H9 (cell line): Measurements from ENCODE around the gene KRT34. TPM values are rescaled to one million over a fixed set of nuclear protein-coding genes. Genes with fewer than 3 reads are reported as not detected.

Experiments used
- DNase-seq: peaks from one replicate; pipeline ENCODE4 v3.0.0-alpha.2; 2017
- H2AFZ ChIP-seq: one replicate; pipeline ENCODE4 v1.6.1; 2013; ENCODE audit warnings: mild to moderate bottlenecking, low read length, control low read depth, moderate library complexity
- H2AK5ac ChIP-seq: 2 replicates; pipeline ENCODE4 v1.6.1; 2013; ENCODE audit warnings: low read length, control low read depth, mixed read lengths; ENCODE audit not compliant: insufficient read length
- H2BK120ac ChIP-seq: one replicate; pipeline ENCODE4 v1.6.1; 2013; ENCODE audit warnings: low read depth, mild to moderate bottlenecking, low read length, control low read depth, inconsistent platforms; ENCODE audit not compliant: poor library complexity, severe bottlenecking
- H2BK12ac ChIP-seq: 2 replicates; pipeline ENCODE4 v1.6.1; 2013; ENCODE audit warnings: low read length, control low read depth, mixed read lengths, low read depth; ENCODE audit not compliant: insufficient read length
- H2BK15ac ChIP-seq: 2 replicates; pipeline ENCODE4 v1.6.1; 2013; ENCODE audit warnings: low read depth, low read length, control low read depth
- H2BK20ac ChIP-seq: one replicate; pipeline ENCODE4 v1.6.1; 2013; ENCODE audit warnings: low read depth, mild to moderate bottlenecking, low read length, control low read depth, inconsistent platforms; ENCODE audit not compliant: poor library complexity, severe bottlenecking
- H2BK5ac ChIP-seq: 2 replicates; pipeline ENCODE4 v1.6.1; 2013; ENCODE audit warnings: low read length, control low read depth, mixed read lengths; ENCODE audit not compliant: insufficient read length
- H3K14ac ChIP-seq: 2 replicates; pipeline ENCODE4 v1.6.1; 2013; ENCODE audit warnings: low read length, control low read depth; ENCODE audit not compliant: insufficient read depth
- H3K18ac ChIP-seq: 2 replicates; pipeline ENCODE4 v1.6.1; 2013; ENCODE audit warnings: low read depth, mild to moderate bottlenecking, mixed read lengths, low read length, control low read depth; ENCODE audit not compliant: insufficient read length
- H3K23ac ChIP-seq: 2 replicates; pipeline ENCODE4 v1.6.1; 2013; ENCODE audit warnings: low read length, control low read depth, mixed read lengths, low read depth; ENCODE audit not compliant: insufficient read length
- H3K23me2 ChIP-seq: 2 replicates; pipeline ENCODE4 v1.6.1; 2013; ENCODE audit warnings: low read depth, mild to moderate bottlenecking, mixed read lengths, low read length, control low read depth; ENCODE audit not compliant: insufficient read length, poor library complexity, severe bottlenecking
- H3K27ac ChIP-seq: 2 replicates; pipeline ENCODE4 v1.5.1; 2013; ENCODE audit warnings: low read length, control low read depth, mixed read lengths, low read depth; ENCODE audit not compliant: insufficient read length
- H3K27me3 ChIP-seq: 2 replicates; pipeline ENCODE4 v1.6.1; 2013; ENCODE audit warnings: low read length, control low read depth, inconsistent platforms; ENCODE audit not compliant: insufficient read depth
- H3K4ac ChIP-seq: 2 replicates; pipeline ENCODE4 v1.6.1; 2013; ENCODE audit warnings: low read depth, mild to moderate bottlenecking, control low read depth, inconsistent platforms, low read length, moderate library complexity
- H3K4me1 ChIP-seq: 2 replicates; pipeline ENCODE4 v1.6.1; 2013; ENCODE audit warnings: low read length, control low read depth, inconsistent platforms; ENCODE audit not compliant: insufficient read depth
- H3K4me2 ChIP-seq: 2 replicates; pipeline ENCODE4 v1.6.1; 2013; ENCODE audit warnings: low read length, control low read depth, mixed read lengths; ENCODE audit not compliant: insufficient read length, insufficient read depth
- H3K56ac ChIP-seq: 2 replicates; pipeline ENCODE4 v1.6.1; 2013; ENCODE audit warnings: low read depth, mild to moderate bottlenecking, mixed read lengths, low read length, control low read depth; ENCODE audit not compliant: insufficient read length
- H3K79me1 ChIP-seq: 2 replicates; pipeline ENCODE4 v1.6.1; 2013; ENCODE audit warnings: low read depth, mild to moderate bottlenecking, moderate library complexity, low read length, control low read depth, inconsistent platforms; ENCODE audit not compliant: insufficient read depth, poor library complexity, severe bottlenecking
- H3K79me2 ChIP-seq: 2 replicates; pipeline ENCODE4 v1.6.1; 2013; ENCODE audit warnings: low read length, control low read depth, inconsistent platforms; ENCODE audit not compliant: insufficient read depth
- H3K9ac ChIP-seq: 2 replicates; pipeline ENCODE4 v1.6.1; 2013; ENCODE audit warnings: low read length, control low read depth, mixed read lengths; ENCODE audit not compliant: insufficient read length; ENCODE audit errors: extremely low read depth
- H3K9me3 ChIP-seq: one replicate; pipeline ENCODE4 v1.6.1; 2013; ENCODE audit warnings: low read depth, low read length, inconsistent platforms; ENCODE audit not compliant: control insufficient read depth
- H3T11ph ChIP-seq: one replicate; pipeline ENCODE4 v1.6.1; 2013; ENCODE audit warnings: mild to moderate bottlenecking, low read length, control low read depth, inconsistent platforms
- H4K20me1 ChIP-seq: one replicate; pipeline ENCODE4 v1.6.1; 2013; ENCODE audit not compliant: control insufficient read depth, insufficient read length, insufficient read depth
- H4K5ac ChIP-seq: 2 replicates; pipeline ENCODE4 v1.6.1; 2013; ENCODE audit warnings: low read depth, mild to moderate bottlenecking, mixed read lengths, low read length, control low read depth; ENCODE audit not compliant: insufficient read length
- H4K8ac ChIP-seq: replicated peaks from 2 replicates; pipeline ENCODE4 v1.6.1; 2013; ENCODE audit warnings: low read length, control low read depth, mixed read lengths, low read depth; ENCODE audit not compliant: insufficient read length
- H4K91ac ChIP-seq: 2 replicates; pipeline ENCODE4 v1.6.1; 2013; ENCODE audit warnings: low read depth, mild to moderate bottlenecking, moderate library complexity, mixed read lengths, low read length, control low read depth; ENCODE audit not compliant: insufficient read length
- H3K27ac Mint-ChIP-seq, 3 experiments: 2 replicates in 2 of 3; 3 replicates in 1 of 3; pipeline ENCODE4 v1.8.0; 2020 to 2021; ENCODE audit warnings: mixed read lengths in 3 of 3, mild to moderate bottlenecking in 1 of 3, moderate library complexity in 1 of 3
- H3K27me3 Mint-ChIP-seq: 2 replicates; pipeline ENCODE4 v1.8.0; 2021; ENCODE audit warnings: low read depth, mild to moderate bottlenecking, moderate library complexity, mixed read lengths
- H3K36me3 Mint-ChIP-seq, 3 experiments: 2 replicates in 2 of 3; 3 replicates in 1 of 3; pipeline ENCODE4 v1.8.0; 2020 to 2021; ENCODE audit warnings: low read depth in 3 of 3, mixed read lengths in 3 of 3; ENCODE audit not compliant: insufficient read depth in 1 of 3
- H3K4me1 Mint-ChIP-seq, 2 experiments: 2 replicates each; pipeline ENCODE4 v1.8.0; 2020; ENCODE audit warnings: mixed read lengths in 2 of 2
- H3K4me3 Mint-ChIP-seq, 2 experiments: 2 replicates in 1 of 2; 3 replicates in 1 of 2; pipeline ENCODE4 v1.8.0; 2020 to 2021; ENCODE audit warnings: mild to moderate bottlenecking in 2 of 2, mixed read lengths in 2 of 2, moderate library complexity in 1 of 2
- H3K9me3 Mint-ChIP-seq, 2 experiments: 2 replicates in 1 of 2; 3 replicates in 1 of 2; pipeline ENCODE4 v1.8.0; 2020; ENCODE audit warnings: mild to moderate bottlenecking in 2 of 2, mixed read lengths in 2 of 2, moderate library complexity in 1 of 2
- CTCF ChIP-seq: fragments of 200-600 bp; sonication (generic); conservative IDR thresholded peaks from 3 replicates; pipeline ENCODE4 v1.8.0; 2021; ENCODE audit warnings: antibody characterized with exemption, mild to moderate bottlenecking
- WGBS: extraction: QIAGEN DNeasy Blood & Tissue Kit; methylation state at CpG from one replicate; pipeline ENCODE4 v1.1.7; 2013; ENCODE audit warnings: missing lambda C conversion rate, low lambda C conversion rate, mixed read lengths; ENCODE audit not compliant: insufficient read length; ENCODE audit errors: extremely low coverage; 5-methylcytosine and 5-hydroxymethylcytosine counted together
- total RNA-seq: library from RNA; stranded (reverse); gene quantifications from 2 replicates; pipeline ENCODE4 v1.2.1, GENCODE V29; 2021

Gene KRT34
- total RNA-seq, 1 experiment from 2014 or later = not detected

GRCh38 chr17:41418116-41418860, 36.2 kb upstream of the KRT34 start:
- no peak for TF ChIP-seq CTCF
- H2BK5ac ChIP-seq = no peak overlapping the region
- H3K9ac ChIP-seq = no peak overlapping the region
- H4K91ac ChIP-seq = no peak overlapping the region
- no peak for DNase-seq
- no peak overlapping the region for H3K23ac ChIP-seq
- H4K20me1 ChIP-seq = no peaks in the 10 kb centered on the region
- H3K4me1 ChIP-seq = peaks cover 4% of the 10 kb centered on the region
- H4K5ac ChIP-seq = no peak overlapping the region
- no peak overlapping the region for H3K27ac ChIP-seq
- no peaks in the 10 kb centered on the region for H3K79me2 ChIP-seq
- no peak overlapping the region for H3K4me2 ChIP-seq
- no peak overlapping the region for H2BK120ac ChIP-seq
- no peak overlapping the region for H2BK12ac ChIP-seq
- H3K9me3 ChIP-seq = no peaks in the 10 kb centered on the region
- Mint-ChIP-seq H3K27me3 (peaks cover 5% of the 10 kb centered on the region), H3K36me3 (no peaks in the 10 kb centered on the region), H3K4me1 (peaks cover 15% of the 10 kb centered on the region in 2 experiments), H3K4me3 (no peak overlapping the region), H3K27ac (no peak overlapping the region), H3K9me3 (no peaks in the 10 kb centered on the region)
- no peak overlapping the region for H4K8ac ChIP-seq
- H3T11ph ChIP-seq = no peak overlapping the region
- no peaks in the 10 kb centered on the region for H3K27me3 ChIP-seq
- H2BK15ac ChIP-seq = no peak overlapping the region
- H3K4ac ChIP-seq = no peak overlapping the region
- H3K79me1 ChIP-seq = no peaks in the 10 kb centered on the region
- no peak overlapping the region for H3K18ac ChIP-seq
- no peaks in the 10 kb centered on the region for H3K23me2 ChIP-seq
- no peak overlapping the region for H3K14ac ChIP-seq
- no CpG with 5 or more reads among the region's 7 CpGs for WGBS
- H2AFZ ChIP-seq = no peak overlapping the region
- no peak overlapping the region for H2BK20ac ChIP-seq
- no peak overlapping the region for H2AK5ac ChIP-seq
- no peak overlapping the region for H3K56ac ChIP-seq
